ENCODE results near the gene SELL. TPM values are rescaled to one million over a fixed set of nuclear protein-coding genes. Genes with fewer than 3 reads are reported as not detected.
"Not testable (repeated sequence)": the region's sequence is repeated elsewhere in the genome, so short reads cannot be mapped to it uniquely, and the experiment has no call there.

SELL gene
- total RNA-seq, 2 experiments from 2014 or later: 362 to 365 TPM

- H3K36me3 Mint-ChIP-seq (ENCODE audit: low read depth); H3K27ac Mint-ChIP-seq; H3K27me3 Mint-ChIP-seq (ENCODE audit: low read depth); H3K9me3 Mint-ChIP-seq; DNase-seq; H3K4me3 Mint-ChIP-seq; intact Hi-C loops (cut with micrococcal nuclease): not testable (repeated sequence)
- CTCF ChIA-PET: interaction anchor here (2.6 to 11.1 kb wide), 4 partner anchors 10 to 80 kb away, joined by 11 to 94 read pairs (median 16); no protein-coding TSS in a partner anchor
- H3K4me1 Mint-ChIP-seq (ENCODE audit: low read depth): peaks cover 37% of the 10 kb centered on the region
Measured at GRCh38 chr1:169683168-169683567, 28.3 kb downstream of the SELL start.

DNA sequence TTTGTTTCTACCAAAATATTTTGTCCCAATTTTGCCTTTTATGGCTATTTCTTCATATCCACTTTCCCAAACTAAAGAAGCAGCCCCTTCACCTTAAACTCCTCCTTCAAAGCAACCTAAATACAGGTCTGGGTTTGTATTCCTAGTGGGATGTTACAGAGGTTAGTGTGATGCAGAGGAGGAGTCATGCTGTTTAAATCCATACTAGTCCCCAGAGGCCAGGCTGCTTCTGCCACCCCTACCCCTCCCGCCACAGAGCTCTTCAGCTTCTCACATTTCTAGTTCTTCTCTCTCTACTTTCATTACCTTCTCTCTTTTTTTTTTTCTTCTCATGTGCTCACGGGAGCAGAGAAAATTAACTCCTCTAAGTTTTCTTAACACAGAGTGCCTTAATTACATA lies 29.3 kb downstream of the SELL start:
- H3K27me3 Mint-ChIP-seq (ENCODE audit: low read depth): no peaks in the 10 kb centered on the region
- CTCF ChIA-PET: interaction anchor here (0.6 to 11.1 kb wide), 9 partner anchors 11 to 124 kb away, joined by 3 to 94 read pairs (median 5); no protein-coding TSS in a partner anchor
- peaks cover 46% of the 10 kb centered on the region for H3K4me1 Mint-ChIP-seq (ENCODE audit: low read depth)
- DNase-seq: no peak
- H3K4me3 Mint-ChIP-seq: peak overlapping the region; percentile 55
- H3K27ac Mint-ChIP-seq: peak overlapping the region; percentile 90
- intact Hi-C loops (cut with micrococcal nuclease): no loop called here
- no peaks in the 10 kb centered on the region for H3K9me3 Mint-ChIP-seq
- no peaks in the 10 kb centered on the region for H3K36me3 Mint-ChIP-seq (ENCODE audit: low read depth)

- H3K4me1 Mint-ChIP-seq (ENCODE audit: low read depth): peaks cover 55% of the 10 kb centered on the region
- CTCF ChIA-PET: interaction anchor here (0.6 to 11.1 kb wide), 13 partner anchors 9 to 97 kb away, joined by 3 to 94 read pairs (median 5); no protein-coding TSS in a partner anchor
- peak overlapping the region; percentile 90 for H3K27ac Mint-ChIP-seq
- intact Hi-C loops (cut with micrococcal nuclease): no loop called here
- no peak for DNase-seq
- H3K27me3 Mint-ChIP-seq (ENCODE audit: low read depth): no peaks in the 10 kb centered on the region
- no peaks in the 10 kb centered on the region for H3K36me3 Mint-ChIP-seq (ENCODE audit: low read depth)
- H3K9me3 Mint-ChIP-seq: no peaks in the 10 kb centered on the region
- peak overlapping the region; percentile 53 for H3K4me3 Mint-ChIP-seq
Measured at GRCh38 chr1:169681140-169681539, 30.3 kb downstream of the SELL start.

- H3K4me3 Mint-ChIP-seq: peak overlapping the region; percentile 53
Measured at GRCh38 chr1:169680377-169681019, 30.9 kb downstream of the SELL start.

DNA sequence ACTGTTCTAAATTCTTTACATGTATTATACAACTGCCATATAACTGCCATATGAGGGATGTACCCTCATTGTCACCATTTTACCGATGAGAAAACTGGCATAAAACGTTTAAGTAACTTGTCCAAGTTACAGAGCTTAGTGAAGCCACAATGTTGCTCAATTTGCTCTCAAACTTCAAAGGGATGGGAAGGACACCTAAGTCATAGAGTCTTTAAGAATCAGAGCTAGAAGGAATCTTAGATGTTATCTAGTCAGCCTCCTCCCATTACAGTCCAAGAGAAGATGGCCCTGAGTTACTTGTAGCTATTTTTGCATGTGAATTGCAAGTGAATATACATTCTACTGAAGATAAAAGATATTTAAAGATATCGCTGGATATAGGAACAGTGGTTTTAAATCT lies 31.7 kb downstream of the SELL start:
- DNase-seq: no peak
- Mint-ChIP-seq H3K36me3 (ENCODE audit: low read depth) (no peaks in the 10 kb centered on the region), H3K9me3 (no peaks in the 10 kb centered on the region), H3K4me3 (peak overlapping the region; percentile 1), H3K27me3 (ENCODE audit: low read depth) (no peaks in the 10 kb centered on the region), H3K27ac (peak overlapping the region; percentile 90), H3K4me1 (ENCODE audit: low read depth) (peaks cover 63% of the 10 kb centered on the region)
- intact Hi-C loops (cut with micrococcal nuclease): loop anchor here (1.0 kb wide), 4 partner anchors 10 to 32 kb away; partner anchors contain the start of gene SELL
- CTCF ChIA-PET: interaction anchor here (0.9 to 11.1 kb wide), 9 partner anchors 9 to 77 kb away, joined by 3 to 94 read pairs (median 4); no protein-coding TSS in a partner anchor

More at GRCh38 chr1:169680377-169681019, 30.9 kb downstream of the SELL start:
- Mint-ChIP-seq H3K36me3 (ENCODE audit: low read depth) (no peaks in the 10 kb centered on the region), H3K27me3 (ENCODE audit: low read depth) (no peaks in the 10 kb centered on the region), H3K9me3 (no peaks in the 10 kb centered on the region), H3K27ac (peak overlapping the region; percentile 90), H3K4me1 (ENCODE audit: low read depth) (peaks cover 61% of the 10 kb centered on the region)
- CTCF ChIA-PET: interaction anchor here (0.7 to 11.1 kb wide), 12 partner anchors 9 to 96 kb away, joined by 3 to 94 read pairs (median 4); no protein-coding TSS in a partner anchor
- intact Hi-C loops (cut with micrococcal nuclease): loop anchor here (1.0 kb wide), 4 partner anchors 9 to 33 kb away; partner anchors contain the start of gene SELL
- peak; percentile 83 for DNase-seq

- Mint-ChIP-seq H3K4me3 (no peak overlapping the region), H3K27ac (no peak overlapping the region), H3K36me3 (ENCODE audit: low read depth) (peaks cover 4% of the 10 kb centered on the region), H3K27me3 (ENCODE audit: low read depth) (no peaks in the 10 kb centered on the region), H3K4me1 (ENCODE audit: low read depth) (peaks cover 61% of the 10 kb centered on the region), H3K9me3 (peaks cover 13% of the 10 kb centered on the region)
- CTCF ChIA-PET: interaction anchor here (1.0 to 11.1 kb wide), 7 partner anchors 15 to 73 kb away, joined by 3 to 94 read pairs (median 4); no protein-coding TSS in a partner anchor
- DNase-seq: no peak
- intact Hi-C loops (cut with micrococcal nuclease): no loop called here
Measured at GRCh38 chr1:169676001-169676400, 35.4 kb downstream of the SELL start.

- CTCF ChIA-PET: interaction anchor here (1.0 to 2.0 kb wide), 4 partner anchors 9 to 69 kb away, joined by 4 to 5 read pairs (median 4); no protein-coding TSS in a partner anchor
- intact Hi-C loops (cut with micrococcal nuclease): no loop called here
- Mint-ChIP-seq H3K27me3 (ENCODE audit: low read depth) (no peaks in the 10 kb centered on the region), H3K9me3 (peaks cover 21% of the 10 kb centered on the region), H3K4me1 (ENCODE audit: low read depth) (peaks cover 60% of the 10 kb centered on the region), H3K36me3 (ENCODE audit: low read depth) (peaks cover 29% of the 10 kb centered on the region), H3K27ac (peak overlapping the region; percentile 62), H3K4me3 (no peak overlapping the region)
- no peak for DNase-seq
Measured at GRCh38 chr1:169670836-169671235, 40.6 kb downstream of the SELL start.

GRCh38 chr1:169670244-169670643 lies 41.2 kb downstream of the SELL start:
- Mint-ChIP-seq H3K27ac (peak overlapping the region; percentile 95), H3K36me3 (ENCODE audit: low read depth) (peaks cover 29% of the 10 kb centered on the region), H3K9me3 (peaks cover 21% of the 10 kb centered on the region), H3K4me1 (ENCODE audit: low read depth) (peaks cover 55% of the 10 kb centered on the region)
- H3K4me3 Mint-ChIP-seq; DNase-seq; intact Hi-C loops (cut with micrococcal nuclease); H3K27me3 Mint-ChIP-seq (ENCODE audit: low read depth): not testable (repeated sequence)
- CTCF ChIA-PET: interaction anchor here (1.0 to 2.0 kb wide), 3 partner anchors 10 to 60 kb away, joined by 4 to 5 read pairs (median 4); no protein-coding TSS in a partner anchor

DNA sequence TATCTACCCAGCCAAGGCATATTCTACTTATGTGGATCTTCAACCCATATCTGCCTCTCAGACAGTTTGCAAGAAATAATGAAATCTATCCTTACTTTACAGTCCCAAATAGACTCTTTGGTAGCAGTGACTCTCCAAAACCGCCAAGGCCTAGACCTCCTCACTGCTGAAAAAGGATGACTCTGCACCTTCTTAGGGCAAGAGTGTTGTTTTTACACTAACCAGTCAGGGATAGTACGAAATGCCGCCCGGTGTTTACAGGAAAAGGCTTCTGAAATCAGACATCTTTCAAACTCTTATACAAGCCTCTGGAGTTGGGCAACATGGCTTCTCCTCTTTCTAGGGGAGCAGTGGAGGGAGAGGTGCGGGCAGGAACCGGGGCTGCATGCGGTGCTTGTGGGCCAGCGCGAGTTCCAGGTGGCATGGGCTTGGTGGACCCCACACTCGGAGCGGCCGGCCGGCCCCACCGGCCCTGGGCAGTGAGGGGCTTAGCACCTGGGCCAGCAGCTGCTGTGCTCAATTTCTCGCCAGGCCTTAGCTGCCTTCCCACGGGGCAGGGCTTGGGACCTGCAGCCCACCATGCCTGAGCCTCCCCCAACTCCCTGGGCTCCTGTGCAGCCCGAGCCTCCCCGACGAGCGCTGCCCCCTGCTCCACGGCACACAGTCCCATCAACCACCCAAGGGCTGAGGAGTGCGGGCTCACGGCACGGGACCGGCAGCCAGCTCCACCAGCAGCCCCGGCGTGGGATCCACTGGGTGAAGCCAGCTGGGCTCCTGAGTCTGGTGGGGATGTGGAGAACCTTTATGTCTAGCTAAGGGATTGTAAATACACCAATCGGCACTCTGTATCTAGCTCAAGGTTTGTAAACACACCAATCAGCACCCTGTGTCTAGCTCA lies 43.5 kb downstream of the SELL start:
- not testable (repeated sequence) for H3K27me3 Mint-ChIP-seq (ENCODE audit: low read depth)
- Mint-ChIP-seq H3K27ac (peak overlapping the region; percentile 95), H3K36me3 (ENCODE audit: low read depth) (peaks cover 42% of the 10 kb centered on the region), H3K9me3 (peaks cover 19% of the 10 kb centered on the region), H3K4me3 (peak overlapping the region; percentile 70), H3K4me1 (ENCODE audit: low read depth) (peaks cover 70% of the 10 kb centered on the region)
- intact Hi-C loops (cut with micrococcal nuclease): loop anchor here (1.0 to 2.0 kb wide), 5 partner anchors 12 to 43 kb away; partner anchors contain the start of gene SELL
- DNase-seq: peak; percentile 56
- CTCF ChIA-PET: interaction anchor here (1.4 to 1.7 kb wide), 3 partner anchors 12 to 66 kb away, joined by 4 to 10 read pairs (median 4); no protein-coding TSS in a partner anchor

GRCh38 chr1:169667227-169667639 lies 44.2 kb downstream of the SELL start:
- peak overlapping the region; percentile 70 for H3K4me3 Mint-ChIP-seq
- DNase-seq; CTCF ChIA-PET; H3K27me3 Mint-ChIP-seq (ENCODE audit: low read depth): not testable (repeated sequence)
- intact Hi-C loops (cut with micrococcal nuclease): loop anchor here (1.0 to 2.0 kb wide), 5 partner anchors 13 to 44 kb away; partner anchors contain the start of gene SELL
- H3K9me3 Mint-ChIP-seq: peaks cover 12% of the 10 kb centered on the region
- peaks cover 41% of the 10 kb centered on the region for H3K36me3 Mint-ChIP-seq (ENCODE audit: low read depth)
- H3K4me1 Mint-ChIP-seq (ENCODE audit: low read depth): peaks cover 71% of the 10 kb centered on the region
- peak overlapping the region; percentile 95 for H3K27ac Mint-ChIP-seq

GRCh38 chr1:169662680-169663079 lies 48.7 kb downstream of the SELL start:
- peak overlapping the region; percentile 73 for H3K4me3 Mint-ChIP-seq
- H3K4me1 Mint-ChIP-seq (ENCODE audit: low read depth): peaks cover 66% of the 10 kb centered on the region
- intact Hi-C loops (cut with micrococcal nuclease); CTCF ChIA-PET; H3K27me3 Mint-ChIP-seq (ENCODE audit: low read depth): not testable (repeated sequence)
- peaks cover 26% of the 10 kb centered on the region for H3K36me3 Mint-ChIP-seq (ENCODE audit: low read depth)
- H3K9me3 Mint-ChIP-seq: peaks cover 15% of the 10 kb centered on the region
- DNase-seq: peak; percentile 15
- peak overlapping the region; percentile 33 for H3K27ac Mint-ChIP-seq

Measured in activated naive CD4-positive, alpha-beta T cell treated with anti-CD3 and anti-CD28 coated beads for 36 hours (primary cell).